Breast epithelium (tissue), 3 donors: ENCODE measurements around the gene SBNO1.

Source experiments
- POLR2A ChIP-seq: fragments of 450-650 bp; IDR thresholded peaks from one replicate; pipeline ENCODE4 v1.6.1; 2016; ENCODE audit warnings: antibody characterized with exemption, mild to moderate bottlenecking, moderate library complexity
- TF ChIP-seq, protein P1 (sequence below), 3 donors: fragments of 450-650 bp; IDR thresholded peaks; one replicate each; pipeline ENCODE4 v1.5.1; 2016 to 2017; ENCODE audit warnings: antibody characterized with exemption in 3 of 3, mild to moderate bottlenecking in 3 of 3, moderate library complexity in 3 of 3

DNA sequence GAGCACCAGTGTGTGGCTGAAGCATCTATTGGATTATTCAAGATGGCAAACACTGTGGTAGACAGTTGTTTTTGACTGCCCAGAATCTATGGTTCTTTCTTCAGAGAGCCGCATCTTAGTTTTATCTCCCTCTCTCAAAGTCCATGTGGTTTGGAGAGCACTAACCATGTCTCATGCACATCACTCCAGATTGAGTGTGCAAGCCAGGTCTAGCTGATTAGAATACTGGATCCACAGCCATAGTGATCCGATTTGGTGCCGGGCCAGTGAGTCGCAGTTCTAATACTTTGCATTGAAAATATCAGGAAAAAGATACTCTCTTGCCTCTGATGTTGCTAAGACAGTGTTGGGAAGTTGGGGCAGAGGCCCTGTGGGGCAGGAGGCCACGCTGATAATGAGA lies 4.6 kb upstream of the SBNO1 start:
- TF ChIP-seq, protein P1, sequence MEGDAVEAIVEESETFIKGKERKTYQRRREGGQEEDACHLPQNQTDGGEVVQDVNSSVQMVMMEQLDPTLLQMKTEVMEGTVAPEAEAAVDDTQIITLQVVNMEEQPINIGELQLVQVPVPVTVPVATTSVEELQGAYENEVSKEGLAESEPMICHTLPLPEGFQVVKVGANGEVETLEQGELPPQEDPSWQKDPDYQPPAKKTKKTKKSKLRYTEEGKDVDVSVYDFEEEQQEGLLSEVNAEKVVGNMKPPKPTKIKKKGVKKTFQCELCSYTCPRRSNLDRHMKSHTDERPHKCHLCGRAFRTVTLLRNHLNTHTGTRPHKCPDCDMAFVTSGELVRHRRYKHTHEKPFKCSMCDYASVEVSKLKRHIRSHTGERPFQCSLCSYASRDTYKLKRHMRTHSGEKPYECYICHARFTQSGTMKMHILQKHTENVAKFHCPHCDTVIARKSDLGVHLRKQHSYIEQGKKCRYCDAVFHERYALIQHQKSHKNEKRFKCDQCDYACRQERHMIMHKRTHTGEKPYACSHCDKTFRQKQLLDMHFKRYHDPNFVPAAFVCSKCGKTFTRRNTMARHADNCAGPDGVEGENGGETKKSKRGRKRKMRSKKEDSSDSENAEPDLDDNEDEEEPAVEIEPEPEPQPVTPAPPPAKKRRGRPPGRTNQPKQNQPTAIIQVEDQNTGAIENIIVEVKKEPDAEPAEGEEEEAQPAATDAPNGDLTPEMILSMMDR (IDR thresholded peaks at IDR 0.05): no peak
- no peak for TF ChIP-seq POLR2A
